A549 treated with RU486 at 1 μM for 4 hours (cell line): Measurements from ENCODE around the gene GLYATL3. TPM values are rescaled to one million over a fixed set of nuclear protein-coding genes. Genes with fewer than 3 reads are reported as not detected.

Experiments
- total RNA-seq: library from RNA; stranded (reverse); fragments of 200-300 nt; extraction: Qiagen RNA extraction; gene quantifications from 5 replicates; pipeline ENCODE4 v1.2.3, GENCODE V29; 2022; ENCODE audit warnings: low read depth

Gene GLYATL3
- total RNA-seq, result not detected in 5 replicates

DNA sequence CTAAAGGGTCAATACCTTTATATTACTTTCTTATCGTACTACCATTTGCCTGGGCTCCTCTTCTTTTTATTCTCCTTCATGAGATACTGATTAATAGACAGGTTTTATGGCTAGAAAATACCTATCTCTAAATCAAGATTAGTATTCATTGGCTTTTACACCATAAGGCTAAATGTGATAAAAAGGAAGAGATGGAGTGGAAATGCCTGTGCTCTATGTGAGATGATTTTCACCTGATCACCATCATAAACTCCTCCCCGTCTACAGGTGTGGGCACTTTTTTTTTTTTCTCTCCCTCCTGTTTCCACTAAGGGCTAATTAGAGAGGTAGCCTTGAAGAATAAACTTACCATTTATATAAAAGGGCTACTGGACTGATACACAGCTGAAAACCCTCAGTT lies at the start of gene GLYATL3:
Gene GLYATL3, plus strand, starts transcription at position 301 of the 400 bp plus-strand sequence. CDS start 12,068 bp downstream, outside the sequence.

DNA sequence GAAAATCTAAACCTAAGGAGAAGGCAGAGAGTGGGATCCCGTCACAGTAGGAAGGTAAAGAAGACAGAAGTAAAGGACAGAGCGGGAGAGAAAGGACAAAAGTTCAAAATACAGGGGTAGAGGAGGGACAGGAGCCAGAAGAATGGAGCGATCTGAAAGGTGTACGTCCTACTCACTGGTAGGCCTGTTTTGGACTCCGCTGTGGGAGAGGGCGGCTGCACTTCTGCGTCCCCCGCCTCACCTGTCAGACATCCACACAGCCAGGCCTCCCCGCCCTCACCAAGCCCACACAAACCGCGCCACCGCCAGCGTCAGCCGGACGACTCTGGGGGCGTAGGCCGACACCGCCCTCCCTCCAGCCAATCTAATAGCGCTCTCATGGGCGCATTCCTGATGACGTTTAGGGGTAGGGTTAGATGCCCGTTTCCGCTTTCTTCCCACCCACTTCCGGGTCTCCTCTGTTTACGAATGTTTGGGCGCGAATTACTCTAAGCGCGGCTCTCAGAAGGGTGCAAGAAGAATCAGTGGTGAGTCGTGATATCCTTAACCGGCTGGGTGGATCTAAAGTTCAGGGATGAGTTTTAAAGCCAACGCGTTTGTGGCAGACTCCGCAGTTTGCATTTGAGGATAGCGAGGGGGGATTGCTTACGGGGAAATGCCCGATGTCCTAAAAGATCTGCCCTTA lies 36.7 kb upstream of the GLYATL3 start, which contains the start of the genes CENPQ and MMUT:
Gene CENPQ, plus strand, starts transcription at position 444 of the 685 bp plus-strand sequence. CDS start 6,807 bp downstream, outside the sequence.
Gene MMUT, minus strand, starts transcription at position 327 of the 685 bp plus-strand sequence. CDS start 3,787 bp downstream, outside the sequence.

DNA sequence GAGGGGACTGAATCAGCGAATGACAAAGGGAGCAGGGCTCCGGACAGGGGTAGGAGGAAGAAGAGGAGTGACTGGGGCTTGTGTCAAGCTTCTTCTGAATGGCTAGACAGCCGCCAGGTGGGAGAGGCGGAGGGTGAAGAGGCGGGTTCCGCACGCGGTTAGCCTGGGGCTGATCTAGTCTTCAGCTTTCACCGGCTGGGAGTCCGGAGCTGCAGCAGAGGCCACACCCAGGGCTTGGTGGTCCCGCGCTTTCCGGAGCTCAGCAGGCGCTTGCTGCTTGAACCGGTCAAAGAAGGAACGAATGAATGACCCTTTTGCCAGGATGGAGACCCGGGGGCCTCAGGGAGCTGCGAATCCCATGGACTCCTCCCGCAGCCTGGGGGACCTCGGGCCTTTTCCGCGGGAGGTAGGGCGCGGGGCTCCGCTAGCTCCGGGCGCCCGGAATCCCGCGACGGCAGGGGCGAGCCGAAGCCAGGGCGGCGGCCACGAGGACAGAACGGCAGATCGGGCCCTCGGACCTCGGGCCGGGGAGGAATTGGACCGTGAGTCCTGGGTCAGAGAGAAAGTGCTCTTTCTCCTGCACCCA lies 50.9 kb downstream of the GLYATL3 start, which contains the start of gene C6orf141:
Gene C6orf141, plus strand, starts transcription at position 177 of the 586 bp plus-strand sequence. Its CDS starts 125 bp downstream, at position 302.

Other genes starting within 250 kb of the GLYATL3 start
- 4.0 to 6.6 TPM (median 5.6 TPM) in 5 replicates for gene MMUT, start 36.7 kb upstream of the GLYATL3 start, total RNA-seq
- gene CENPQ, start 36.6 kb upstream of the GLYATL3 start, total RNA-seq, result 3.4 to 8.9 TPM (median 8.2 TPM) in 5 replicates
- 20.9 to 24.6 TPM (median 22.9 TPM) in 5 replicates for gene C6orf141, start 50.7 kb downstream of the GLYATL3 start, total RNA-seq
- gene RHAG, start 136.9 kb downstream of the GLYATL3 start, total RNA-seq, result 0.09 to 0.10 TPM in 2 of 5 replicates, not detected in the others
- gene CRISP2, start 213.6 kb downstream of the GLYATL3 start, total RNA-seq, result not detected in 5 replicates
- 0.06 TPM in 1 of 5 replicates, not detected in the others for gene CRISP3, start 244.5 kb downstream of the GLYATL3 start, total RNA-seq